ENCODE results near the gene TEKT1. TPM values are rescaled to one million over a fixed set of nuclear protein-coding genes. Genes with fewer than 3 reads are reported as not detected.
A peak's percentile ranks its signal among the peaks of the same experiment; 100 is the strongest.
"Not testable (repeated sequence)": the region's sequence is repeated elsewhere in the genome, so short reads cannot be mapped to it uniquely, and the experiment has no call there.

TEKT1 gene
- total RNA-seq, 1 experiment from 2014 or later = not detected

GRCh38 chr17:6856051-6856450, 24.5 kb upstream of the TEKT1 start:
- no peak for ATAC-seq

GRCh38 chr17:6853764-6854442, 22.4 kb upstream of the TEKT1 start:
- no peak overlapping the region for H3K4me3 ChIP-seq (ENCODE audit: low read depth in 2 of 2, low read length in 2 of 2)
- in situ Hi-C loops (cut with HindIII; ENCODE audit: low pct_unique_long_range_greater_than_20kb, low sequenced_read_pairs) (no loop called here), intact Hi-C loops (cut with micrococcal nuclease; ENCODE audit: unreplicated experiment) (no loop called here)
- H3K36me3 ChIP-seq (ENCODE audit: control insufficient read depth, insufficient read depth, low read length) = no peaks in the 10 kb centered on the region; the same call in 1 of the 2 replicates
- H3K27me3 ChIP-seq (ENCODE audit: control insufficient read depth, insufficient read depth, low read length) = no peaks in the 10 kb centered on the region
- no peaks in the 10 kb centered on the region for H3K9me3 ChIP-seq (ENCODE audit: control insufficient read depth, insufficient read depth, low read depth, low read length)
- H3K4me1 ChIP-seq (ENCODE audit: control insufficient read depth, insufficient read depth, low read length) = no peaks in the 10 kb centered on the region
- no peak overlapping the region for H3K27ac ChIP-seq (ENCODE audit: low read length)
- no peak for TF ChIP-seq REST (IDR thresholded peaks at IDR 0.05; ENCODE audit: insufficient read depth in 1 of 2, low read depth in 2 of 2, low read length in 1 of 2)
- peak; percentile 56 for TF ChIP-seq CTCF (IDR thresholded peaks at IDR 0.05)
- DNase-seq (ENCODE audit: low read depth, low spot score) = no peak
- ChIA-PET CTCF (no interaction called here), POLR2A (no interaction called here)
- no peak for ATAC-seq
- no TSS peak for BruUV-seq (replicated peaks)

More at GRCh38 chr17:6856051-6856450, 24.5 kb upstream of the TEKT1 start:
- no peak for TF ChIP-seq REST (IDR thresholded peaks at IDR 0.05; ENCODE audit: insufficient read depth in 1 of 2, low read depth in 2 of 2, low read length in 1 of 2)
- no peak for TF ChIP-seq POLR2AphosphoS5 (IDR thresholded peaks at IDR 0.05; ENCODE audit: low read depth, low read length)
- TF ChIP-seq CTCF (IDR thresholded peaks at IDR 0.05) = no peak
- no peak for TF ChIP-seq SIN3A (IDR thresholded peaks at IDR 0.05; ENCODE audit: borderline replicate concordance, insufficient read depth, low read depth, low read length)
- TF ChIP-seq TCF7L2 (IDR thresholded peaks at IDR 0.05; ENCODE audit: low read depth, low read length) = no peak
- Histone ChIP-seq H3K27ac (ENCODE audit: low read length) (no peak overlapping the region), H3K4me1 (ENCODE audit: control insufficient read depth, insufficient read depth, low read length) (no peaks in the 10 kb centered on the region), H3K27me3 (ENCODE audit: control insufficient read depth, insufficient read depth, low read length) (no peaks in the 10 kb centered on the region; the same call in 1 of the 2 replicates), H3K4me3 (ENCODE audit: low read depth in 2 of 2, low read length in 2 of 2) (no peak overlapping the region), H3K36me3 (ENCODE audit: control insufficient read depth, insufficient read depth, low read length) (no peaks in the 10 kb centered on the region; the same call in 1 of the 2 replicates), H3K9me3 (ENCODE audit: control insufficient read depth, insufficient read depth, low read depth, low read length) (no peaks in the 10 kb centered on the region)
- no TSS peak for BruUV-seq (replicated peaks)
- no peak for DNase-seq (ENCODE audit: low read depth, low spot score)
- ChIA-PET POLR2A (no interaction called here), CTCF (no interaction called here)
- in situ Hi-C loops (cut with HindIII; ENCODE audit: low pct_unique_long_range_greater_than_20kb, low sequenced_read_pairs) = no loop called here
- intact Hi-C loops (cut with micrococcal nuclease; ENCODE audit: unreplicated experiment) = no loop called here

GRCh38 chr17:6848545-6849179, 17.1 kb upstream of the TEKT1 start:
- in situ Hi-C loops (cut with HindIII; ENCODE audit: low pct_unique_long_range_greater_than_20kb, low sequenced_read_pairs); H3K4me3 ChIP-seq (ENCODE audit: low read depth in 2 of 2, low read length in 2 of 2); POLR2A ChIA-PET; H3K4me1 ChIP-seq (ENCODE audit: control insufficient read depth, insufficient read depth, low read length); CTCF ChIA-PET; DNase-seq (ENCODE audit: low read depth, low spot score); BruUV-seq (replicated peaks); H3K27me3 ChIP-seq (ENCODE audit: control insufficient read depth, insufficient read depth, low read length); H3K9me3 ChIP-seq (ENCODE audit: control insufficient read depth, insufficient read depth, low read depth, low read length); H3K36me3 ChIP-seq (ENCODE audit: control insufficient read depth, insufficient read depth, low read length); ATAC-seq; intact Hi-C loops (cut with micrococcal nuclease; ENCODE audit: unreplicated experiment); H3K27ac ChIP-seq (ENCODE audit: low read length): not testable (repeated sequence)
